Fibroblast of villous mesenchyme (primary cell): Measurements from ENCODE around the gene SRMS. TPM values are rescaled to one million over a fixed set of nuclear protein-coding genes. Genes with fewer than 3 reads are reported as not detected.

ENCODE experiments used
- DNase-seq: peaks from one replicate; pipeline ENCODE4 v3.0.0-alpha.2; 2010; ENCODE audit warnings: low read depth
- H3K4me3 ChIP-seq: 2 replicates; pipeline ENCODE4 v1.5.1; 2011; ENCODE audit warnings: low read depth, mild to moderate bottlenecking, low read length
- total RNA-seq: library from RNA; depleted of rRNA; stranded (reverse); fragments of >200 nt; gene quantifications from 2 replicates; pipeline ENCODE4 v1.2.3, GENCODE V29; 2012
- TF ChIP-seq, protein P1 (sequence below): IDR thresholded peaks from 2 replicates; pipeline ENCODE4 v1.5.1; 2012; ENCODE audit warnings: low read depth, mild to moderate bottlenecking, low read length; ENCODE audit not compliant: insufficient read depth

Gene SRMS
- total RNA-seq, 1 donor = not detected

GRCh38 chr20:63546256-63546955, 1.1 kb downstream of the SRMS start:
- H3K4me3 ChIP-seq = no peak overlapping the region
- DNase-seq = no peak
- TF ChIP-seq, protein P1, sequence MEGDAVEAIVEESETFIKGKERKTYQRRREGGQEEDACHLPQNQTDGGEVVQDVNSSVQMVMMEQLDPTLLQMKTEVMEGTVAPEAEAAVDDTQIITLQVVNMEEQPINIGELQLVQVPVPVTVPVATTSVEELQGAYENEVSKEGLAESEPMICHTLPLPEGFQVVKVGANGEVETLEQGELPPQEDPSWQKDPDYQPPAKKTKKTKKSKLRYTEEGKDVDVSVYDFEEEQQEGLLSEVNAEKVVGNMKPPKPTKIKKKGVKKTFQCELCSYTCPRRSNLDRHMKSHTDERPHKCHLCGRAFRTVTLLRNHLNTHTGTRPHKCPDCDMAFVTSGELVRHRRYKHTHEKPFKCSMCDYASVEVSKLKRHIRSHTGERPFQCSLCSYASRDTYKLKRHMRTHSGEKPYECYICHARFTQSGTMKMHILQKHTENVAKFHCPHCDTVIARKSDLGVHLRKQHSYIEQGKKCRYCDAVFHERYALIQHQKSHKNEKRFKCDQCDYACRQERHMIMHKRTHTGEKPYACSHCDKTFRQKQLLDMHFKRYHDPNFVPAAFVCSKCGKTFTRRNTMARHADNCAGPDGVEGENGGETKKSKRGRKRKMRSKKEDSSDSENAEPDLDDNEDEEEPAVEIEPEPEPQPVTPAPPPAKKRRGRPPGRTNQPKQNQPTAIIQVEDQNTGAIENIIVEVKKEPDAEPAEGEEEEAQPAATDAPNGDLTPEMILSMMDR = no peak

GRCh38 chr20:63545814-63546213, 1.7 kb downstream of the SRMS start:
- TF ChIP-seq, protein P1 = no peak
- no peak overlapping the region for H3K4me3 ChIP-seq
- no peak for DNase-seq

- TF ChIP-seq, protein P1 = no peak
- no peak for DNase-seq
- H3K4me3 ChIP-seq = no peak overlapping the region
Observed at GRCh38 chr20:63544958-63545516, 2.5 kb downstream of the SRMS start.

GRCh38 chr20:63544241-63544957, 3.1 kb downstream of the SRMS start:
- TF ChIP-seq, protein P1 = no peak
- DNase-seq = no peak
- H3K4me3 ChIP-seq = no peak overlapping the region

DNA sequence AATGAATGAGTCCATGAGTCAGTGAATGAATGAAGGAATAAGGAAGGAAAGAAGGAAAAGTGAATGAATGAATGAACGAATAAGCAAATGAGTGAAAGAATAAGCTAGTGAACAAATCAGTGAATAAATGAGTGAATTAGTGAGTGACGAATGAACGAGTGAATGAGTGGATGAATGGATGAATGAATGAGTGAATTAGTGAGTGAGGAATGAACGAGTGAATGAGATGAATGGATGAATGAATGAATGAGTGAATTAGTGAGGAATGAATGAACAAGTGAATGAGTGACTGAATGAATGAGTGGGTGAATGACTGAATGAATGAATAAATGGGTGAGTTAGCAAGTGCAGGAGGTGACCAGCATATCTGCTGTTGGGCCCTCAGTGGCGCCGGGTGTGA, 3.8 kb downstream of the SRMS start:
- no peak overlapping the region for H3K4me3 ChIP-seq
- TF ChIP-seq, protein P1 = no peak
- no peak for DNase-seq

DNA sequence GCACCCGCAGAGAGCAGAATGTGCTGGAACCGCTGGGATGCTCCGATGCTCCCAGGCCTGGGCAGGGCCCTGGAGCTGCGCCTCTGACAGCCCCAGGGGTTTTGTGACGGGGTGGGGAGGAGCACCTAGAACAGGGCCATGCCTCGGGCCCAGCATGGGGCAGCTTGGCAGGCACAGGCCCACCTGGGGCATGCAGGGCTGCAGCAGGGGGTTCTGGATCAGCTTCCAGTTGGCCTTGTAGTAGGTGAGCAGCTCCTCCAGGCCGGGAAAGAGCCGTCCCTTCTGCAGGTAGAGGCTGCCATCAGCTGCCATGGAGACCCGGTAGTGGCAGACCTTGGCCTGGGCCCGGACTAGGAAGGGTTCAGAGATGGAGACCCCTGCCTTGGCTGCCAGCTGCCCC, 4.4 kb downstream of the SRMS start:
- no peak overlapping the region for H3K4me3 ChIP-seq
- TF ChIP-seq, protein P1 = no peak
- no peak for DNase-seq
